Heart left ventricle (tissue), 16 donors: ENCODE results near the gene RNF32. TPM values are rescaled to one million over a fixed set of nuclear protein-coding genes. Genes with fewer than 3 reads are reported as not detected.

Source experiments
- ATAC-seq, 4 donors: fragments of 200-7000 bp; cut with Tn5 transposase; one replicate each; pipeline ENCODE4 v1.9.1; 2020 to 2022; ENCODE audit warnings: moderate library complexity in 4 of 4, mild to moderate bottlenecking in 3 of 4, moderate number of reproducible peaks in 1 of 4
- DNase-seq, 5 donors: peaks; one replicate each; pipeline ENCODE4 v3.0.0-alpha.2; 2020
- H3K27ac ChIP-seq, 12 donors: fragments of 200-600 bp; sonication (generic) in 4 of 12; one replicate each; pipeline versions ENCODE4 v1.5.0 to v1.8.0; 2016 to 2022; ENCODE audit warnings: mild to moderate bottlenecking in 2 of 12
- H3K27me3 ChIP-seq, 9 donors: fragments of 200-600 bp; sonication (generic) in 2 of 9; one replicate each; pipeline versions ENCODE4 v1.5.1 to v1.8.0; 2016 to 2022; ENCODE audit warnings: mild to moderate bottlenecking in 3 of 9
- H3K36me3 ChIP-seq, 9 donors: fragments of 200-600 bp; sonication (generic) in 2 of 9; one replicate each; pipeline versions ENCODE4 v1.5.0 to v1.8.0; 2018 to 2022; ENCODE audit warnings: mild to moderate bottlenecking in 2 of 9
- H3K4me1 ChIP-seq, 12 donors: fragments of 200-600 bp; sonication (generic) in 4 of 12; one replicate each; pipeline versions ENCODE4 v1.5.0 to v1.8.0; 2016 to 2022; ENCODE audit warnings: mild to moderate bottlenecking in 3 of 12
- H3K4me3 ChIP-seq, 12 donors: fragments of 200-600 bp; sonication (generic) in 4 of 12; one replicate each; pipeline versions ENCODE4 v1.5.0 to v1.8.0; 2017 to 2022; ENCODE audit warnings: mild to moderate bottlenecking in 9 of 12, moderate library complexity in 4 of 12
- H3K9me3 ChIP-seq, 12 donors: fragments of 200-600 bp; sonication (generic) in 4 of 12; one replicate each; pipeline versions ENCODE4 v1.5.0 to v1.8.0; 2016 to 2022; ENCODE audit warnings: mild to moderate bottlenecking in 1 of 12
- POLR2A ChIP-seq, 2 donors: fragments of 450-650 bp; IDR thresholded peaks; one replicate each; pipeline ENCODE4 v1.6.1; 2017; ENCODE audit warnings: antibody characterized with exemption in 2 of 2, mild to moderate bottlenecking in 2 of 2, moderate library complexity in 2 of 2
- WGBS, 4 donors: extraction: QIAGEN DNeasy Blood & Tissue Kit in 2 of 4; methylation state at CpG; one replicate each; pipeline versions ENCODE4 v1.1.5 to v1.1.7; 2013 to 2018; 5-methylcytosine and 5-hydroxymethylcytosine counted together
- intact Hi-C, 10 donors: fragments of 100-400 bp; cut with DNase I; formaldehyde crosslinking; loops; one replicate each; pipeline versions ENCODE4 v1.11.1 to v1.14.2; 2022
- polyA plus RNA-seq, 2 donors: library from polyadenylated mRNA; stranded (reverse); fragments of 200-250 nt; gene quantifications; one replicate each; pipeline ENCODE4 v1.2.3, GENCODE V29; 2013
- total RNA-seq, 9 donors: library from RNA; depleted of rRNA in 2 of 9; stranded (reverse); fragments of >200 nt in 2 of 9; fragmentation: NEBNext Ultra II Directional in 3 of 9; extraction: Animal tissue kit (Norgen Biotek cat#: 25700) in 3 of 9; gene quantifications; one replicate each; pipeline versions ENCODE4 v1.1.0 to v1.2.4, GENCODE V29; 2016 to 2023
- TF ChIP-seq, protein P1 (sequence below), 12 donors: fragments of 200-600 bp; sonication (generic) in 4 of 12; IDR thresholded peaks; one replicate each; pipeline versions ENCODE4 v1.5.0 to v1.8.0; 2018 to 2022; ENCODE audit warnings: antibody characterized with exemption in 12 of 12, mild to moderate bottlenecking in 5 of 12
- donor health status: ischemic (EF 13 %, LVEDD 7.1; RV severe dilation, severe dysfunction).
- donor health status: healthy with polysubstance abuse.
- donor health status: DM: no; HTN: yes; CAD: no.
- donor health status: DM: no; HTN: no; CAD: no.
- donor health status: ischemic (EF 25% LVEDD 6.9; RV normal size, moderate dysfunction).
- donor health status: ischemic (EF 25% LVEDD 5.7; RV mildly dilated, moderate dysfunction).
- donor health status: healthy.
- donor health status: DM: yes; HTN: yes; CAD: no.
- donor health status: ischemic (EF 35%, LVEDD 5.7; RV mildly dilated, moderate dysfunction).
- donor health status: nonischemic (EF 11% LVEDD 7.7; RV severe dilation, severe dysfunction).
- donor health status: DM: yes; HTN: yes; CAD: no.
- donor health status: PGD.
- donor health status: ischemic (EF 29% LVEDD 5.4; RV normal size, mild dysfunction).
- donor health status: nonischemic (EF 23%, LVEDD 6.1; RV moderate dilation, normal function).

RNF32 gene
- total and polyA plus RNA-seq, 11 donors, result 0.19 to 0.75 (median 0.33) TPM; not detected in 4

DNA sequence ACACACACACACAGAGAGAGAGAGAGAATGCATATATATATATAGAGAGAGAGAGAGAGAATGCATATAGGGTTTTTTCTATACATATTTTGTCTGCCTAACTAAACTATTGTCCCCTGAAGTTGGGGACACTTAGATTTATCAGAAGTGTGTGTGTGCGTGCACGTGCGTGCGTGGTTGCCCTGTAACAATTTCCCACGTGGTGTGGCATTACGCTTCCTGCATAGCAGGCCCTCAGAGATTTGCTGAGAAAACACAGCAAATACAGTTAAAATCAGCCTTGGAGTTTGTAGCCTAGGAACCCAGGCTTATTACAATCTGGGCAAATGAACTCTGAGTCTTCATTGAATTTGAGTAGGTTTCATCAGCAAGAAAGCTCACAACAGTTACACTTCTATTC, 14.7 kb downstream of the RNF32 start:
- H3K27ac ChIP-seq, result no peak overlapping the region
- H3K4me1 ChIP-seq, result no peaks in the 10 kb centered on the region
- H3K36me3 ChIP-seq, result no peaks in the 10 kb centered on the region
- H3K9me3 ChIP-seq, result no peaks in the 10 kb centered on the region
- intact Hi-C loops, result no loop called here
- TF ChIP-seq, protein P1, sequence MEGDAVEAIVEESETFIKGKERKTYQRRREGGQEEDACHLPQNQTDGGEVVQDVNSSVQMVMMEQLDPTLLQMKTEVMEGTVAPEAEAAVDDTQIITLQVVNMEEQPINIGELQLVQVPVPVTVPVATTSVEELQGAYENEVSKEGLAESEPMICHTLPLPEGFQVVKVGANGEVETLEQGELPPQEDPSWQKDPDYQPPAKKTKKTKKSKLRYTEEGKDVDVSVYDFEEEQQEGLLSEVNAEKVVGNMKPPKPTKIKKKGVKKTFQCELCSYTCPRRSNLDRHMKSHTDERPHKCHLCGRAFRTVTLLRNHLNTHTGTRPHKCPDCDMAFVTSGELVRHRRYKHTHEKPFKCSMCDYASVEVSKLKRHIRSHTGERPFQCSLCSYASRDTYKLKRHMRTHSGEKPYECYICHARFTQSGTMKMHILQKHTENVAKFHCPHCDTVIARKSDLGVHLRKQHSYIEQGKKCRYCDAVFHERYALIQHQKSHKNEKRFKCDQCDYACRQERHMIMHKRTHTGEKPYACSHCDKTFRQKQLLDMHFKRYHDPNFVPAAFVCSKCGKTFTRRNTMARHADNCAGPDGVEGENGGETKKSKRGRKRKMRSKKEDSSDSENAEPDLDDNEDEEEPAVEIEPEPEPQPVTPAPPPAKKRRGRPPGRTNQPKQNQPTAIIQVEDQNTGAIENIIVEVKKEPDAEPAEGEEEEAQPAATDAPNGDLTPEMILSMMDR (IDR thresholded peaks at IDR 0.05), result no peak
- no peak for TF ChIP-seq POLR2A (IDR thresholded peaks at IDR 0.05)
- WGBS, 4 donors, result 72 to 84% (median 76%) methylated on average over 6 of the region's 6 CpGs
- peaks cover 0 to 79% (median 10%) of the 10 kb centered on the region in 9 donors for H3K27me3 ChIP-seq
- ATAC-seq, result no peak
- DNase-seq, result no peak
- H3K4me3 ChIP-seq, result no peak overlapping the region

DNA sequence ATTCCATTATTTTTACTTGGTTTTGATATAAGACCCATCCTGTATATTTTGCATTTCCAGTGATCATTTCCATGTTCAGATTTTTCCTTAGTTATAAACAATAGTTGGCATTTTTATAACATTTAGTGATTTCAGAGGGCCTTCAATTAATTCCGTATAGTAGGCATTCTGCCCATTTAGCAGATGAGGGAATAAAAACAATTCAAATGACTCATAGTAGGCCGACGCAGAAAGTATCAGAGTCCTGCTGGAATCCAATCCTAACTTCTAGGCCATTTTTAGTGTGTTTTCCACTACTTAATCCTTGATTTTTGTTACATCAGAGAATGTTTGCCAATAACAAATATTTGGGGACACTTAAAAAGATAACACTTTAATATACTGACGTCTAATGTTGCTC, 15.4 kb downstream of the RNF32 start:
- Histone ChIP-seq H3K27ac (no peak overlapping the region), H3K36me3 (no peaks in the 10 kb centered on the region), H3K4me3 (no peak overlapping the region), H3K4me1 (no peaks in the 10 kb centered on the region), H3K9me3 (no peaks in the 10 kb centered on the region), H3K27me3 (peaks cover 0 to 72% (median 7%) of the 10 kb centered on the region in 9 donors)
- 73 to 83% (median 81%) methylated on average over 4 of the region's 4 CpGs for WGBS, 4 donors
- no peak for DNase-seq
- intact Hi-C loops, result no loop called here
- ATAC-seq, result no peak
- TF ChIP-seq, protein P1 (IDR thresholded peaks at IDR 0.05), result no peak
- TF ChIP-seq POLR2A (IDR thresholded peaks at IDR 0.05), result no peak

DNA sequence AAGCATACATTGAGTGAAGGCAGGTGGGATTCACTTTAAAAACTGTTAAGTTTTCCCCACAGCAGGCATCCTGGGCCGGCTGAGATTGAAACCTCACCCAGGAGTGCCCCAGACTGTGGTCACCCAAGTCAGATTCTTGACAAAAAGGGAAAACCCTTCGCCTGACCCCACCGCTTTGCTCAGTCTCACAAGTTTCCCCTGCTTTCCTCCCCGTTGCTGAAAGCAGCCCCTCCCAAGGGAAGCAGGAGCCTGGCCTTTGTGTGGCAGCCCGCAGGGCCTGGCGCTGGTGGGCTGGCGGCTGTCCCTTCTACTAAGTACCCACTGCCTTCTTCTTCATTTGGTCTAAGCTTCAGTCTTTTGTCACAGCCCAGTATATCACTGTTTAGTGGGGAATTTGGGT, 16.0 kb downstream of the RNF32 start:
- H3K36me3 ChIP-seq, result no peaks in the 10 kb centered on the region
- H3K9me3 ChIP-seq, result no peaks in the 10 kb centered on the region
- H3K27ac ChIP-seq, result no peak overlapping the region
- no peak for DNase-seq
- H3K4me1 ChIP-seq, result no peaks in the 10 kb centered on the region
- intact Hi-C loops, result no loop called here
- peaks cover 0 to 66% (median 4%) of the 10 kb centered on the region in 9 donors for H3K27me3 ChIP-seq
- TF ChIP-seq, protein P1 (IDR thresholded peaks at IDR 0.05), result no peak
- no peak for TF ChIP-seq POLR2A (IDR thresholded peaks at IDR 0.05)
- H3K4me3 ChIP-seq, result no peak overlapping the region
- WGBS, 4 donors, result 65 to 72% (median 66%) methylated on average over 7 of the region's 7 CpGs
- ATAC-seq, result no peak

DNA sequence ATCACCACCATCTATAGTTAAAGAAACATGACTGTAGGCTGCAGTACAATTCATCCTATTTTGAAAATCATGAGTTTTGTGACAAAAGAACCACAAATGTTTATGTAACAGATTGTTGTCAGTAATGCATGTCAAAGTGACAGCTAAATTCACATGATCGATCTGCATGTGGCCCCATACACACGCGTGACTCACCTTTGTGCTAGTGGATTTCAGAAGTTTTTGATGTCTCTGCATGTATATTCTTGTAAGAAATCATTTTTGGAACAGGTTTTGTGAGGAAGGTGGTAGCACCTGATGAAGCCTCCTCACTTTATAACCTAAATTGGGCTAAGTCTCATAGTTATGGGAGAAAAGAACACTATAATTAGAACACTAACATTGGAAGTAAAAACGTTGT, 17.1 kb downstream of the RNF32 start:
- Histone ChIP-seq H3K36me3 (no peaks in the 10 kb centered on the region), H3K27me3 (peaks cover 0 to 59% (median 3%) of the 10 kb centered on the region in 9 donors), H3K4me3 (no peak overlapping the region), H3K9me3 (no peaks in the 10 kb centered on the region), H3K4me1 (no peaks in the 10 kb centered on the region), H3K27ac (no peak overlapping the region)
- TF ChIP-seq, protein P1 (IDR thresholded peaks at IDR 0.05), result no peak
- no peak for TF ChIP-seq POLR2A (IDR thresholded peaks at IDR 0.05)
- intact Hi-C loops, result no loop called here
- 86 to 95% (median 88%) methylated on average over 4 of the region's 4 CpGs for WGBS, 4 donors
- no peak for ATAC-seq
- DNase-seq, result no peak
